ENCODE measurements around the gene ACOT11.

The ACOT11 gene

GRCh38 chr1:54538538-54538937 lies 9.5 kb upstream of the ACOT11 start:
- DNase-seq: no peak

GRCh38 chr1:54540582-54541295 lies 7.3 kb upstream of the ACOT11 start:
- no peak for DNase-seq

GRCh38 chr1:54542120-54542961 lies 5.7 kb upstream of the ACOT11 start:
- DNase-seq: peak; percentile 92

- DNase-seq: no peak
Measured at GRCh38 chr1:54542962-54543539, 5.0 kb upstream of the ACOT11 start.

DNA sequence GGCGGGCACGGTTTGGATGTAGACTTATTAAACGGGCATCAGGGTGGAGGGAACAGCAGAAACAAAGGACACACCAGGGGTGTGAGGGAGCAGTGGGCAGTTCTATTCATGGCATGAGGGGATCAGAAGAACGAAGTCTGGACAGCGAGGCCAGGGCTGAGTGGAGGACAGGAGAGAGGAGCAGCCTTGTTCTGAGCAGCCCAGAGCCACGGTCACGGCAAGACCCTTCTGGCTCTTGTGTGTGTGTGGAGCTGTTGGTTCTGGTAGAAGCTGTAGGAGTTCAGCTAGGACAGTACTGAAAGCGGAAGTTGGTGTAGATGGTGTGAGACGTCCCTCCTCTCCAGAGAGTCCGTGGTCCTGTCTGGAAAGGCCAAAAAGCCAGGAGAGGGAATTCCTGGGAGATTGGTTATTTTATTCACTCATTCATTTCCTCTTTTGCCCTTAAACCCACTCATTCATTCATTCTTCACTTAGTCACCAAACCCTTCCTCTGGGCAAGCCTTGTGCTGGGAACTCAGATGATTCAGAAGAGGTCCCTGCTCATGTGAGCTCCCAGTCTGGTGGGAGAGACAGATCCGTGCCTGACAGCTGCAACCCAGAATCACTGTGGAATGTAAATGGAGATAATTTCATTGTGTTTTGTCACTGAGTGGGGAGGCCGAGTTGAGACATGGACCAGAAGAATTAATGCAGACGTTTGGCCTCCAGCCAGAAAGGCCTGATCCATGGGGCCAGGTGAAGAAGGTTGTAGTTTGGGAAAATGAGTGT lies 4.1 kb upstream of the ACOT11 start:
- DNase-seq: no peak

DNA sequence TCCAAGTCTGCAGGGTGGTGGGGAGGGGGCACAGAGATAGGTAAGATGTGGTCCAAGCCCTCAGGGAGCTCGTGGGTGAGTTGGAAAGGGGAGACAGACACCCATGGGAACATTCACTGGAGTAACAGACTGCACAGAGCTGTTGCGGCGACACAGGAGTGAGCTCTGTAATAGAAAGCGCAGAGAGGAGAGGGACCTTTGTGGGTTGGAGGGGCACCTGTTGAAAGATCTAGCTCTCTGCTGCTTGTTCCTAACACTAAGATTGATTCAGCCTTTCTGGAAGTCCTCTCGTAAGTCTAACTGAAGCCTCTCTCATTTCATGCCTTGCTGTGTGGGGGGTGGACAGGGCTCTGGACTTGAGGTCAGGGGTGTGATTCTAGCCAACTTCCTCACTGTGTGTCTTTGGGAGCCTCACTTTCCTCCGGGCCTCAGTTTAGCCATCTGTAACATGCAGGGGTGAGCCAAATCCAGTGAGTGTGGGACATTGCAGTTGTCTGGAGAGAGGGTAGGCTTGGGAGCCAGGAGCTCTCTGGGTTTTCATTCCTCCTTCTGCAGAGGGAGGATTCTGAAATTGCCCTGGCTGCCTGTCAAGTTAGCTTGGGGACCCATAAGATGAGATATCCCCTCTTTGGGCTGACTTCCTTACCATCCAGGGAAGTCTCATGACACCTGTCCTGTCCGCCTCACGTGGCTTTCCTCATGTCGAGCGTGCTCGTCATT lies 2.0 kb upstream of the ACOT11 start:
- DNase-seq: no peak

DNA sequence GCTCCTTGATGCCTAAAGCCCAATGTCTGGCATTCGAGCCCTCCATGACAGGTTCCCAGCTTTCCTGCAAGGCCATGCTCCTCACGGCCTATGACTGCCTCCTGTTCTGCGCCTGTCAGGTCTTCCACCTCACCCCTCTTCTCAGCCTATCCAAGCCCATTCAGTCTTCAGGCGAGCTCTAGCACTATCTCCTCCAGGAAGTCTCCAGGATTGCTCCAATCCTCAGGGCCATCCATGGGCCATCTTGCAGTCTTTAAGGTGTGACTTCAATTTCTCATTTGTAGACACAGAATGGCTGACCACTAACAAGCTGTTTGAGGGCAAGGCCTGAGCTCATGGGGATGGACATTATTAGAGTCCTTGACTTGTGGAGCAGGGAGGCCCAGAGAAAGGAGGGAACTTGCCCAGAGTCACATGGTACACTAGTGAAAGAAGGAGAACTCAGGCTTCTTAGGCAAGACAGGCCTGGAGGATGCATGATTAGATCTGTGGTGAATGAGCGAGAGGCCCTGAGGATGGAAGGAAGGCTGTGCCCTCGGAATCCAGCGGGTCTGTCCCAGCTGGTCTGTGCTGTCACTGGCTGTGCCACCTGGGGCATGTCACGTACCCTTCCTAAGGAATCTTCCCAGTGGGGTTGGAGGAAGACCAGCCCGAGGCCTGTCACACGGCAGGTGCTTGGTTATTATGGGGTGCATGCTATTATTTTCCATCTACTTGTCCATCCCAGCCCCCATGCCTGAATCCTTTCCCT lies 1.2 kb upstream of the ACOT11 start:
- no peak for DNase-seq

GRCh38 chr1:54548389-54549044 lies 489 bp downstream of the ACOT11 start:
- DNase-seq: no peak

GRCh38 chr1:54549181-54549924 lies 1.3 kb downstream of the ACOT11 start:
- DNase-seq: no peak

- no peak for DNase-seq
Measured at GRCh38 chr1:54551891-54552290, 3.9 kb downstream of the ACOT11 start.

DNA sequence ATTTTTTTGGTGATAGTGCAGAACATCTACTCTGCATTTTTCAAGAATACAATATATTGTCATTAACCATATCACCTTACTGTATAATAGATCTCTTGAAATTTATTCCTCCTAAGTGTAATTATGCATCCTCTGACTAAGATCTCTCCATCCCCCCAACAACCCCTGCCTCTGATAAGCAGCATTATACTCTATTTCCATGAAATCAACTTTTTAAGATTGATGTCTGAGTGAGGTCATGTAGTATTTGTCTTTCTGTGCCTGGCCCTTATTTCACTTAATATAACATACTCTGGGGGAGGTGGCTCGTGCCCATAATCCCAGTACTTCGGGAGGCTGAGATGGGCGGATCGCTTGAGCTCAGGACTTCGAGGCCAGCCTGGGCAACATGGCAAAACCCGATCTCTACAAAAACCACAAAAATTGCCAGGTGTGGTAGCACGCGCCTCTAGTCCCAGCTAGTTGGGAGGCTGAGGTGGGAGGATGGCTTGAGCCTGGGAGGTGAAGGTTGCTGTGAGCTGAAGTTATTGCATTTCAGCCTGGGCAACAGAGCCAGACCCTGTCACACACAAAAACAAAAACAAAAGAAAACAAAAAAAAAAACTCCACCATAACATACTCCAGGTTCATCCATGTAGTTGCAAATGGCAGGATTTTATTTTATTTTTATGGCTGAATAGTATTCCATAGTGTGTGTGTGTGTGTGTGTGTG lies 5.7 kb downstream of the ACOT11 start:
- no peak for DNase-seq

- DNase-seq: no peak
Measured at GRCh38 chr1:54556110-54556509, 8.1 kb downstream of the ACOT11 start.

DNA sequence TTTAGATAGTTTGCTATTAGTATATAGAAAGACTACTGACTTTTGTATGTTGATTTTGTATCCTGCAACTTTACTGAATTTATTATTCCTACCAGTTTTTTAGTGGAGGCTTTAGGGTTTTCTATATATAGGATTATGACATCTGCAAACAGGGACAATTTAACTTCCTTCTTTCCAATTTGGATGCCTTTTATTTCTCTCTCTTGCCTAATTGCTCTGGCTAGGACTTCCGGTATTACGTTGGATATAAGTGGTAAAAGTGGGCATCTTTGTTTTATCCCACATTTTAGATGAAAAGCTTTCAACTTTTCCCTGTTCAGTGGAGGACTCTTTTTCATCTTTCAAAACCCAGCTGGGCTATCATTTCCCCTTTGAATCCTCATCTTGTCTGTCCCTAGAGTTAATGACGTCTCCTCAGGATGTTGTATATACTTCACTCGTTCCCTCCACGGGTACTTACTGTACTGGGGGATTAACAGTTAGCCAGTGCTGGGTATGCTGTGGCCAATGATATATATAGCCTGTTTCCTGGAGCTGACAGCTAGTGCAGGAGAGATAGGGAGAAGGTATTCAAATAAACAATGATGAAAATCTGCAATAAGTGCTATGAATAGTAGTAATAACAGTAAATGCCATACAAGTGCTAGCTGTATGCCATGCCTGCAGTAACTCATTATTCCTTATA lies 9.8 kb downstream of the ACOT11 start:
- no peak for DNase-seq

DNA sequence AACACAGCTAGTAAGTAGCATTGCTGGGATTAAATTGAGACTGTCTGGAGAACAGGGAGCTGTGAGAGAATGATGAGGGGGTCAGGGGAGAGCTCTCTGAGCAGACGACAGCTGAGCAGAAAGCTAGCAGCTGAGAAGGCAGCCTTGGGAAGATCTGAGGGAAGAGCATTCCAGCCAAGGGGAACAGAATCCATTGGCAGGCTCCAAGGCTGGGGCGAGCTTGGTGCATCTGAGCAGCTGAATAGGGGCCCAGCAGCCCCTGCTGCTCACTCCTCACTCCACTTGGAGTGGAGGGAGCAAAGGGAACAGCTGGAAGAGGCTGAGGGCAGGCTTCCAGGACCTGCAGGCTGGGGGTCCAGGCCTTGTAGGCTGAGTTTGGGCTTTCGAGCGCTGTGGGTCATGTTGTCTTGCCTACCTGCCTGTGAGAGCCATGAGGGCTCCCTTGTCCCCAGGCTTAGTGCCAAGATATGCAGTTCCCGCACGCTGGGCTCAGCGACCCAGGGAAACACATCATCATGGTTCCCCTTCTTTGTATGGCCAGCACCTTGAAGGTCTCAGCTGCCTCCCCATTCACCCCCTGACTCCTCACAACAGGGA lies 10.5 kb downstream of the ACOT11 start:
- no peak for DNase-seq

- DNase-seq: no peak
Measured at GRCh38 chr1:54559111-54559548, 11.1 kb downstream of the ACOT11 start.

- no peak for DNase-seq
Measured at GRCh38 chr1:54559771-54560231, 11.8 kb downstream of the ACOT11 start.

GRCh38 chr1:54564312-54565112 lies 16.5 kb downstream of the ACOT11 start:
- DNase-seq: no peak

DNA sequence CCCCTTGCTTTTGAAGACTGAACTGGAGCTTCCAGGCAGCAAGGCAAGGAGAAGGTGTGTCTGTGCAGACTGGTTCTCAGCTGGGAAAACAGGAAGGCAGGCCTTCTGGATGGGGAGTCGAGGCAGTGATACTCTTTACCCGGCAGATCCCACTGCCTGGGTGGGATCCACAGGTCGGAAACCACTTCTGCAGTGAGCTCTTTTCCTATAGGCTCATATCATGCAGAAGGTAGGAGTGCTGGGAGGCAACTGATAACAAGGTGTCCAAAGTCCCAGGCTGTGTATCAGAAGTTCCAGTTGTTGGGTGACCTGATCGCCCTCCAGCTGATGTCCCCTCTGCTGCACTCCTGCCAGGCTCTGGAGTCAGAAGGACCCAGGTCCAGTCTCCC lies 17.1 kb downstream of the ACOT11 start:
- DNase-seq: no peak

Data from COR-L47 (cell line).